Neural crest cell (in vitro differentiated cells): ENCODE results near the gene NTS. TPM values are rescaled to one million over a fixed set of nuclear protein-coding genes. Genes with fewer than 3 reads are reported as not detected.

Source experiments
- DNase-seq: peaks from one replicate; pipeline ENCODE4 v3.0.0; 2021; ENCODE audit warnings: low read depth, mixed read lengths, low spot score
- H3K27ac Mint-ChIP-seq: one replicate; pipeline ENCODE4 v1.8.0; 2021; ENCODE audit warnings: mild to moderate bottlenecking, mixed read lengths; ENCODE audit not compliant: unreplicated experiment
- H3K27me3 Mint-ChIP-seq: 2 replicates; pipeline ENCODE4 v1.8.0; 2021; ENCODE audit warnings: low read depth, mild to moderate bottlenecking, mixed read lengths
- H3K36me3 Mint-ChIP-seq: 2 replicates; pipeline ENCODE4 v1.8.0; 2021; ENCODE audit warnings: low read depth, mild to moderate bottlenecking, mixed read lengths
- H3K4me1 Mint-ChIP-seq: 2 replicates; pipeline ENCODE4 v1.8.0; 2021; ENCODE audit warnings: mixed read lengths
- H3K4me3 Mint-ChIP-seq: one replicate; pipeline ENCODE4 v1.8.0; 2021; ENCODE audit warnings: mild to moderate bottlenecking, mixed read lengths
- H3K9me3 Mint-ChIP-seq: 2 replicates; pipeline ENCODE4 v1.8.0; 2021; ENCODE audit warnings: mixed read lengths
- total RNA-seq: library from RNA; stranded (reverse); gene quantifications from 2 replicates; pipeline ENCODE4 v1.2.1, GENCODE V29; 2021
- TF ChIP-seq, protein P1 (sequence below): fragments of 200-600 bp; sonication (generic); conservative IDR thresholded peaks from 2 replicates; pipeline ENCODE4 v1.5.0; 2021; ENCODE audit warnings: antibody characterized with exemption, mild to moderate bottlenecking

NTS gene
- total RNA-seq, 1 donor from 2014 or later = 0.40 TPM

DNA sequence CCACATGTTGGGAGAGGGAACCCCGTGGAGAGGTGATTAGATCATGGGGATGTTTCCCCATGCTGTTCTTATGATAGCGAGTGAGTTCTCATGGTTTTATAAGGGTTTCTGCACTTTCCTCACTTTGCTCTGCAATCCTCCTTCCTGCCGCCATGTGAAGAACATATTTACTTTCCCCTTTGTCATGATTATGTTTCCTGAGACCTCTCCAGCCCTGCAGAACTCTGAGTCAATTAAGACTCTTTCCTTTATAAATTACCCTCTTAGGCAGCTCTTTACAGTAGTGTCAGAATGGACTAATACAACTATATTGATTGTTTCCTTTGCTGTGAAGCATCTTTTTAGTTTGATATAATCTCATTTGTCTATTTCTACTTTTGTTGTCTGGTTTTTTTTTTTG, 24.8 kb upstream of the NTS start:
- Mint-ChIP-seq H3K27me3 (no peaks in the 10 kb centered on the region), H3K4me3 (no peak overlapping the region), H3K9me3 (peaks cover 5% of the 10 kb centered on the region), H3K27ac (no peak overlapping the region), H3K36me3 (no peaks in the 10 kb centered on the region), H3K4me1 (no peaks in the 10 kb centered on the region)
- TF ChIP-seq, protein P1, sequence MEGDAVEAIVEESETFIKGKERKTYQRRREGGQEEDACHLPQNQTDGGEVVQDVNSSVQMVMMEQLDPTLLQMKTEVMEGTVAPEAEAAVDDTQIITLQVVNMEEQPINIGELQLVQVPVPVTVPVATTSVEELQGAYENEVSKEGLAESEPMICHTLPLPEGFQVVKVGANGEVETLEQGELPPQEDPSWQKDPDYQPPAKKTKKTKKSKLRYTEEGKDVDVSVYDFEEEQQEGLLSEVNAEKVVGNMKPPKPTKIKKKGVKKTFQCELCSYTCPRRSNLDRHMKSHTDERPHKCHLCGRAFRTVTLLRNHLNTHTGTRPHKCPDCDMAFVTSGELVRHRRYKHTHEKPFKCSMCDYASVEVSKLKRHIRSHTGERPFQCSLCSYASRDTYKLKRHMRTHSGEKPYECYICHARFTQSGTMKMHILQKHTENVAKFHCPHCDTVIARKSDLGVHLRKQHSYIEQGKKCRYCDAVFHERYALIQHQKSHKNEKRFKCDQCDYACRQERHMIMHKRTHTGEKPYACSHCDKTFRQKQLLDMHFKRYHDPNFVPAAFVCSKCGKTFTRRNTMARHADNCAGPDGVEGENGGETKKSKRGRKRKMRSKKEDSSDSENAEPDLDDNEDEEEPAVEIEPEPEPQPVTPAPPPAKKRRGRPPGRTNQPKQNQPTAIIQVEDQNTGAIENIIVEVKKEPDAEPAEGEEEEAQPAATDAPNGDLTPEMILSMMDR = no peak
- DNase-seq = no peak

DNA sequence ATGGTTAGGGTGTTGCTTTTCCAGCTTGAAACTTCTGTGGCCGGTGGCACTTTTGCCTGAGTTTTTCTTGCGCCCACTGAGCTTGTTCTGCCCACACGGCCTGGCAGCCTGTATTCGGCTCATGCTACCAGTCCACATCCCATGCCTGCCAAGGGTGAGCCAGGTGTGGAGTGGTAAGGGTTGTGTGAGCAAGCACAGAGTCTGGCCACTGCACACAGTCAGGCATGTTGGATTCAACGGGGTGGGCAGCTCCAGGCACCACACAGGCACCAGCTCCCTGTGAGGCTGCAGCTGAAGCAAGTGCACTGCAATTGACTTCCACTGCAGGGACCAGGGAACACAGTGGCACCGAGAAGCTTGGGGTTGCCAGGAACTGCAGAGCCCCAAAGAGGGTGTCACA, 18.8 kb upstream of the NTS start:
- no peak for DNase-seq
- no peak overlapping the region for H3K4me3 Mint-ChIP-seq
- no peaks in the 10 kb centered on the region for H3K36me3 Mint-ChIP-seq
- no peaks in the 10 kb centered on the region for H3K4me1 Mint-ChIP-seq
- no peaks in the 10 kb centered on the region for H3K27me3 Mint-ChIP-seq
- no peak overlapping the region for H3K27ac Mint-ChIP-seq
- TF ChIP-seq, protein P1 = no peak
- peaks cover 5% of the 10 kb centered on the region for H3K9me3 Mint-ChIP-seq

DNA sequence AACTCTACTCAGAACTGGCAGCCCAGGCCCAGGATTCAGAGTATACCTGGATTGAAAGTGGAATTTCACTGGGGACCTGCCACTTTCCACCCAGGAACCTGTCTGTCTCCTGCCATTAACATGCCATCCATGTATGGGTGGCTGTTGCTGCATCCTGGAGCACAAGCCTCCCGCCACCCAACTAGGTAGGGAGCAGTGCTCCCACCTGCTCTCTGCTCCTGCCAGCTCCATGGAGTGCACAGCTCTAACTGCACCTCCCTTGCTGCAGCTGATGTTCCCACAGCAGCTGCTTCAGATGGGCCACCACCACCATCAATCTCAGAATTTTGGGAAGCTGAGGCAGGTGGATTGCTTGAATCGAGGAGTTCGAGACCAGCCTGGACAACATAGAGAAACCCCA, 17.1 kb upstream of the NTS start:
- H3K4me1 Mint-ChIP-seq = no peaks in the 10 kb centered on the region

DNA sequence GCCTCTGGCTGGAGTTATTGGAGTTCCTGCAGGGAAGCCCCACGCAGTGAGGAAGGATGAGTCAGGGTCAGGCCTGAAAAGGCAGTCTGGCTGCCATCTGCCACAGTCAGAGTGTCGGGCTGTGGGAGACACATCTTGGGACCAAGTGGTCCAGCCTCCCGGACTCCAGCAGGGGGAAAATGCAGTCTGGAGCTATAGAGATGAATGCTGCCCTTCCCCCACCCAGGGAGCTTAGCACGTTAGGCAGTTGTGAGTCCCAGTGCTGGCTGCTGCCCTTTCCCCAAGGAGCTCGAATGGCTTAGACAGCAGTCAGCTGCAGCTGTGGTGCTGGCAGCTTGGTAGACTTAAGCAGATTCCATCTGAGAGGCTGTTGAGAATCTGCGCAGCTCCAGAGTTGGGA, 8.2 kb upstream of the NTS start:
- Mint-ChIP-seq H3K9me3 (peaks cover 2% of the 10 kb centered on the region), H3K27ac (no peak overlapping the region), H3K4me3 (no peak overlapping the region), H3K36me3 (no peaks in the 10 kb centered on the region), H3K4me1 (no peaks in the 10 kb centered on the region), H3K27me3 (peaks cover 7% of the 10 kb centered on the region)
- TF ChIP-seq, protein P1 = no peak
- no peak for DNase-seq

More for the DNA sequence above, 17.1 kb upstream of the NTS start:
- Mint-ChIP-seq H3K36me3 (no peaks in the 10 kb centered on the region), H3K27me3 (no peaks in the 10 kb centered on the region), H3K4me3 (no peak overlapping the region), H3K27ac (no peak overlapping the region), H3K9me3 (peaks cover 5% of the 10 kb centered on the region)
- TF ChIP-seq, protein P1 = no peak
- DNase-seq = no peak

DNA sequence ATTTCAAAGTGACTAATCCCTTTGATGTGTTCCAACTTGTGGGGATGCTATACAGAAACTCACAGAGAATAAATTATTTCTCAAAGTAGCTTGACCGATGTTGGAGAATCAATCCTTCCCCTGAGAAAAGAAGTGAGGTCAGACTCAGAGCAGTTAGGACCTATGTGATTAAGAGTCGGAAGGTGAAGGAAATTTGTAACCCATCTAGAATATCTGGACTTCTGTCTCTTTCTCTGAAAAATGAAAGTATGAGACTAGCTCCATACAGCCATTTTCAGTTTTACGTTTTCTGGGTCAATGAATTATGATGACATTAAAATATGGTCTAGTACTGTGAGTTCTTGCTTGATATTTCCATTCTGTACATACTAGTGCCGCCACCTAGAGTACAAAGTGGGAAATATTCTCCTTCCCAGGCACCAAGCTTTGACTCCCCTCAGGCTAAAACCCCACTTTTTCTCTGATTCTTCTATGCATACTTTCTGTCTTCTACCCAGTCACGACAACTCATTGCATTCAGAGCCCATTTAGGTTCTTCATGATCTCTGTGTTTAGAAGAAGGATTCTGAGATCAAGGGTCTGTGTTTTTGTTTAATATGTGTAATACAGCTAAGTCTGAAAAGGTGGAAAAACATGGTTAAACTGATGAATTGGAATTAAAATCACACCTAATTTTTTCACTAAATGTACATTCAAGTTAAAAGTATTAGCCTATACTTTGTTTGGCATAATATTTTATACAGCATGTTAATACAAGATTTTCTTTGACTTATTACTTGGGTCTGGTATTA, 6.9 kb upstream of the NTS start:
- Mint-ChIP-seq H3K4me1 (no peaks in the 10 kb centered on the region), H3K4me3 (no peak overlapping the region), H3K27me3 (peaks cover 7% of the 10 kb centered on the region), H3K27ac (no peak overlapping the region), H3K36me3 (no peaks in the 10 kb centered on the region), H3K9me3 (no peaks in the 10 kb centered on the region)
- DNase-seq = peak; percentile 17
- TF ChIP-seq, protein P1 = peak; percentile 90
